C4-2B (cell line): ENCODE measurements around the gene MKNK1.
"Not testable (repeated sequence)": the region's sequence is repeated elsewhere in the genome, so short reads cannot be mapped to it uniquely, and the experiment has no call there.

Experiments
- ZFX ChIP-seq: fragments of 450-650 bp; IDR thresholded peaks from 2 replicates; pipeline ENCODE4 v1.6.1; 2017
- TF ChIP-seq, protein P1 (sequence below): fragments of 450-650 bp; conservative IDR thresholded peaks from 2 replicates; pipeline ENCODE4 v1.5.1; 2017; ENCODE audit warnings: mild to moderate bottlenecking

- TF ChIP-seq, protein P1, sequence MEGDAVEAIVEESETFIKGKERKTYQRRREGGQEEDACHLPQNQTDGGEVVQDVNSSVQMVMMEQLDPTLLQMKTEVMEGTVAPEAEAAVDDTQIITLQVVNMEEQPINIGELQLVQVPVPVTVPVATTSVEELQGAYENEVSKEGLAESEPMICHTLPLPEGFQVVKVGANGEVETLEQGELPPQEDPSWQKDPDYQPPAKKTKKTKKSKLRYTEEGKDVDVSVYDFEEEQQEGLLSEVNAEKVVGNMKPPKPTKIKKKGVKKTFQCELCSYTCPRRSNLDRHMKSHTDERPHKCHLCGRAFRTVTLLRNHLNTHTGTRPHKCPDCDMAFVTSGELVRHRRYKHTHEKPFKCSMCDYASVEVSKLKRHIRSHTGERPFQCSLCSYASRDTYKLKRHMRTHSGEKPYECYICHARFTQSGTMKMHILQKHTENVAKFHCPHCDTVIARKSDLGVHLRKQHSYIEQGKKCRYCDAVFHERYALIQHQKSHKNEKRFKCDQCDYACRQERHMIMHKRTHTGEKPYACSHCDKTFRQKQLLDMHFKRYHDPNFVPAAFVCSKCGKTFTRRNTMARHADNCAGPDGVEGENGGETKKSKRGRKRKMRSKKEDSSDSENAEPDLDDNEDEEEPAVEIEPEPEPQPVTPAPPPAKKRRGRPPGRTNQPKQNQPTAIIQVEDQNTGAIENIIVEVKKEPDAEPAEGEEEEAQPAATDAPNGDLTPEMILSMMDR, result not testable (repeated sequence)
- TF ChIP-seq ZFX, result not testable (repeated sequence)
Measured at GRCh38 chr1:46651152-46651551, 47.1 kb upstream of the MKNK1 start.
